Measurements from ENCODE around the gene ELP4.

DNA sequence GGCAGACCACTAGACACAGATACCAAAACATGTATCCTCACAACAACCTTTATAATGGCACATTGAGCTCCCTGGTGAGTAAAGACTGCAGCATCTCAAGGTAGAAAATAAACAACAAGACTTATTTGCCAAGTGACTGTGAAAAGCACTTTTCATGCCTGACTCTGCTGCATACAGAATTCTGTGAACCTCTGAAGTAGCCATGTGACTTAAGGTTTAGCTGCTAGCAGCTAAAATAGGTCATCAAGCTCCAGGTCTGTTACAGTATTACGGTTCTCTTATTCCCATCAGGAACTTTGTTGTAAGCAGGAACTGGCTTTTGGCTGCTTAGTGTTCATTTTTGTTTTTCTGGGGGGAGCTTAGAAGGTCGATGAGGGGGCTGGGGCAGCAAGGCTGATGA, 162.1 kb downstream of the ELP4 start:
- no peak for TF ChIP-seq CTCF (IDR thresholded peaks at IDR 0.05; ENCODE audit: poor library complexity)
- no peak for TF ChIP-seq EZH2phosphoT487 (IDR thresholded peaks at IDR 0.05; ENCODE audit: low read depth, severe bottlenecking, unreplicated experiment)
- TF ChIP-seq EZH2 (IDR thresholded peaks at IDR 0.05; ENCODE audit: borderline replicate concordance): no peak
